Gastroesophageal sphincter (tissue), 3 donors: ENCODE data around the gene SH3RF2.

ENCODE experiments used
- CTCF ChIP-seq, 4 experiments: fragments of 200-600 bp in 2 of 4; fragments of 450-650 bp in 2 of 4; sonication (generic) in 1 of 4; IDR thresholded peaks; one replicate each; pipeline ENCODE4 v1.5.1; 2017 to 2019; ENCODE audit warnings: antibody characterized with exemption in 4 of 4, mild to moderate bottlenecking in 2 of 4, moderate library complexity in 2 of 4
- EP300 ChIP-seq: sonication (generic); formaldehyde crosslinking; IDR thresholded peaks from one replicate; pipeline ENCODE4 v1.6.1; 2017; ENCODE audit warnings: antibody characterized with exemption, mild to moderate bottlenecking

- TF ChIP-seq CTCF (IDR thresholded peaks at IDR 0.05) = no peak
- TF ChIP-seq EP300 = no peak
These were observed 24.6 kb downstream of the SH3RF2 start for GRCh38 chr5:145960848-145961600.
